Lower leg skin (tissue), 4 donors: ENCODE measurements around the gene RAPGEF3. TPM values are rescaled to one million over a fixed set of nuclear protein-coding genes. Genes with fewer than 3 reads are reported as not detected.

Source experiments
- DNase-seq, 2 donors: peaks; one replicate each; pipeline ENCODE4 v3.0.0-alpha.2; 2019; ENCODE audit warnings: low spot score in 2 of 2
- H3K4me3 ChIP-seq: fragments of 200-600 bp; sonication (generic); 2 replicates; pipeline ENCODE4 v1.5.1; 2017; ENCODE audit warnings: mild to moderate bottlenecking, low read depth; ENCODE audit not compliant: poor library complexity, severe bottlenecking
- CTCF ChIP-seq, 3 donors: fragments of 450-650 bp; IDR thresholded peaks; one replicate each; pipeline ENCODE4 v1.5.1; 2016; ENCODE audit warnings: antibody characterized with exemption in 3 of 3, mild to moderate bottlenecking in 3 of 3, moderate library complexity in 2 of 3
- POLR2A ChIP-seq, 2 donors: fragments of 450-650 bp; IDR thresholded peaks; one replicate each; pipeline ENCODE4 v1.6.1; 2016 to 2017; ENCODE audit warnings: antibody characterized with exemption in 2 of 2, mild to moderate bottlenecking in 1 of 2, moderate library complexity in 1 of 2
- WGBS, 2 donors: methylation state at CpG; one replicate each; pipeline ENCODE4 v1.1.5; 2018; 5-methylcytosine and 5-hydroxymethylcytosine counted together
- intact Hi-C: fragments of 100-400 bp; cut with DNase I; formaldehyde crosslinking; loops from one replicate; pipeline ENCODE4 v1.15.0; 2023; ENCODE audit warnings: low total_unique reads
- total RNA-seq, 4 donors: library from RNA; depleted of rRNA; stranded (reverse); fragments of >200 nt; gene quantifications; one replicate each; pipeline ENCODE4 v1.1.0, GENCODE V29; 2016

RAPGEF3 gene
- total RNA-seq, 4 donors from 2014 or later: 13.4 to 27.8 (median 18.9) TPM

GRCh38 chr12:47710278-47710677, 48.4 kb downstream of the RAPGEF3 start:
- TF ChIP-seq CTCF (IDR thresholded peaks at IDR 0.05) (no peak), POLR2A (IDR thresholded peaks at IDR 0.05) (no peak)
- no peak for DNase-seq
- H3K4me3 ChIP-seq: no peak overlapping the region
- intact Hi-C loops: no loop called here

GRCh38 chr12:47709671-47710070, 49.0 kb downstream of the RAPGEF3 start:
- 82 to 83% methylated on average over 2 of the region's 2 CpGs for WGBS, 2 donors
- H3K4me3 ChIP-seq: no peak overlapping the region
- intact Hi-C loops: no loop called here
- TF ChIP-seq CTCF (IDR thresholded peaks at IDR 0.05) (no peak), POLR2A (IDR thresholded peaks at IDR 0.05) (no peak)
- DNase-seq: no peak

GRCh38 chr12:47709237-47709636, 49.4 kb downstream of the RAPGEF3 start:
- TF ChIP-seq CTCF (IDR thresholded peaks at IDR 0.05): no peak
- TF ChIP-seq POLR2A (IDR thresholded peaks at IDR 0.05): no peak
- DNase-seq: no peak
- intact Hi-C loops: no loop called here
- no peak overlapping the region for H3K4me3 ChIP-seq
- 83 to 88% methylated on average over 4 of the region's 4 CpGs for WGBS, 2 donors

GRCh38 chr12:47707905-47708543, 50.7 kb downstream of the RAPGEF3 start:
- no peak for DNase-seq
- no peak overlapping the region for H3K4me3 ChIP-seq
- 45 to 57% methylated on average over 5 of the region's 5 CpGs for WGBS, 2 donors
- TF ChIP-seq POLR2A (IDR thresholded peaks at IDR 0.05) (no peak), CTCF (IDR thresholded peaks at IDR 0.05) (no peak)
- intact Hi-C loops: no loop called here

DNA sequence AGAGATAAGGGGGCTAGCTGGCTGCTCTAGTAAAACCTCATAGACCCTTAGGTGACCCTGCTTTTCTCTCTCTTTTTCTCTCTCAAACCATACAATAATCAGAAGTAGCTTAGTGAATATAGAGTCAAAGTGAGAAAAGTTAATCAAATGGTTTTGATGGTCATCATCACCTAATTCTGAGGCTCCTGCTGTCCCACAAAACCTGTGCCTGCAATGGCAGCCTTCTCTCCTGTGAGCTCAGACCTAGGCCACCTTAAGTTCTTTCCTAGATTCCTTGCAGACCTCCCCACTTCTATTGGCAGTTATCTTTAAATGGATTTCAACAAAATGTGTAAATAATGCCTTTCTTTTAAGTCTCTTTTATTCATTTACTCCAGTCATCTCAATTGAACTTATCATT, 51.3 kb downstream of the RAPGEF3 start:
- H3K4me3 ChIP-seq: no peak overlapping the region
- TF ChIP-seq POLR2A (IDR thresholded peaks at IDR 0.05): no peak
- no peak for TF ChIP-seq CTCF (IDR thresholded peaks at IDR 0.05)
- intact Hi-C loops: no loop called here
- DNase-seq: no peak
